PFSK-1 (cell line): Measurements from ENCODE around the gene GRK5.

Experiments used
- POLR2AphosphoS5 ChIP-seq: IDR thresholded peaks from 2 replicates; pipeline ENCODE4 v1.6.1; 2012; ENCODE audit warnings: low read depth, mild to moderate bottlenecking, control low read depth, low read length, moderate library complexity
- SIN3A ChIP-seq: IDR thresholded peaks from 2 replicates; pipeline ENCODE4 v1.6.1; 2012; ENCODE audit warnings: mild to moderate bottlenecking, low read length, moderate library complexity, borderline replicate concordance; ENCODE audit not compliant: insufficient read depth
- TAF1 ChIP-seq: IDR thresholded peaks from 2 replicates; pipeline ENCODE4 v1.6.1; 2012; ENCODE audit warnings: low read length, control low read depth, borderline replicate concordance; ENCODE audit not compliant: insufficient read depth
- TF ChIP-seq, protein P1 (sequence below), 2 experiments: IDR thresholded peaks; 2 replicates each; pipeline versions ENCODE4 v1.6.1 to v1.8.0; 2011 to 2012; ENCODE audit warnings: low read depth in 2 of 2, low read length in 2 of 2, control low read depth in 1 of 2, inconsistent platforms in 1 of 2, mild to moderate bottlenecking in 1 of 2, moderate library complexity in 1 of 2; ENCODE audit not compliant: insufficient read depth in 1 of 2

DNA sequence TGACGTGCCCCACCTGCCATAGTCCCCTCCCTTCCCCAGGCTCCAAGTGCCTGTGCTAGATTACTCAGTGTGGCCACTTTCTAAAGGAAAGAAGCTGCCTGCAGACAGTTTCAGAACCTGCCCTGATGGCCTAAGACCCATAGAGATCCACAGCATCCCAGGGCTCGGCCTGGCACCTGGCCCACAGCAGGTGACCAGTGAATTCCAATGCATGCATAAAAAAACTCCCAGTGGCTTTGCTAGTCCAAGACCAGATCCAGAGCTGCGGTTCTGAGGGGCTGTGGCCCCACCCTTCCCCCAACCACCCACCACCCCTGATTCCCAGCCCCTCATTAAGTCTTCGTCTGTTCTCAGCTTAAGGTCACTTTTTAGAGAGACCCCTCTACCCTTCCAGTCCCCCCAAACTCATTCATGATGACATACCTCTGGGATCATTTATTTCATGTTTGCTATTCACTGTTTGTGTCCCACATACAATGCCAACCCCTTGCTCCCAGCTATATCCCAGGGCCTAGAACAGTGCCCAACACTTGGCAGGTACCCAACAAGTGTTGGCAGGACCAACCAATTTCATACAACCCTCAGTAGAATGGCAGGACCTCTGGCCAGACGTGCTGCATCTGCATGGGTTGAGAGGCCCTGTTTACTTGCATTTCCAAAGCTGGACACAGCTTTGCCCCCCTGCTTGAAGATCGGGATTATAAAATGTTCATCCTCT is 217.0 kb downstream of the GRK5 start:
- TF ChIP-seq POLR2AphosphoS5, result no peak
- TF ChIP-seq, protein P1, sequence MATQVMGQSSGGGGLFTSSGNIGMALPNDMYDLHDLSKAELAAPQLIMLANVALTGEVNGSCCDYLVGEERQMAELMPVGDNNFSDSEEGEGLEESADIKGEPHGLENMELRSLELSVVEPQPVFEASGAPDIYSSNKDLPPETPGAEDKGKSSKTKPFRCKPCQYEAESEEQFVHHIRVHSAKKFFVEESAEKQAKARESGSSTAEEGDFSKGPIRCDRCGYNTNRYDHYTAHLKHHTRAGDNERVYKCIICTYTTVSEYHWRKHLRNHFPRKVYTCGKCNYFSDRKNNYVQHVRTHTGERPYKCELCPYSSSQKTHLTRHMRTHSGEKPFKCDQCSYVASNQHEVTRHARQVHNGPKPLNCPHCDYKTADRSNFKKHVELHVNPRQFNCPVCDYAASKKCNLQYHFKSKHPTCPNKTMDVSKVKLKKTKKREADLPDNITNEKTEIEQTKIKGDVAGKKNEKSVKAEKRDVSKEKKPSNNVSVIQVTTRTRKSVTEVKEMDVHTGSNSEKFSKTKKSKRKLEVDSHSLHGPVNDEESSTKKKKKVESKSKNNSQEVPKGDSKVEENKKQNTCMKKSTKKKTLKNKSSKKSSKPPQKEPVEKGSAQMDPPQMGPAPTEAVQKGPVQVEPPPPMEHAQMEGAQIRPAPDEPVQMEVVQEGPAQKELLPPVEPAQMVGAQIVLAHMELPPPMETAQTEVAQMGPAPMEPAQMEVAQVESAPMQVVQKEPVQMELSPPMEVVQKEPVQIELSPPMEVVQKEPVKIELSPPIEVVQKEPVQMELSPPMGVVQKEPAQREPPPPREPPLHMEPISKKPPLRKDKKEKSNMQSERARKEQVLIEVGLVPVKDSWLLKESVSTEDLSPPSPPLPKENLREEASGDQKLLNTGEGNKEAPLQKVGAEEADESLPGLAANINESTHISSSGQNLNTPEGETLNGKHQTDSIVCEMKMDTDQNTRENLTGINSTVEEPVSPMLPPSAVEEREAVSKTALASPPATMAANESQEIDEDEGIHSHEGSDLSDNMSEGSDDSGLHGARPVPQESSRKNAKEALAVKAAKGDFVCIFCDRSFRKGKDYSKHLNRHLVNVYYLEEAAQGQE (IDR thresholded peaks at IDR 0.05; ENCODE audit: insufficient read depth in 1 of 2, low read depth in 2 of 2, low read length in 2 of 2), result no peak
- TF ChIP-seq TAF1, result no peak
- no peak for TF ChIP-seq SIN3A
